PC-9 (cell line): ENCODE results near the gene PRR35. TPM values are rescaled to one million over a fixed set of nuclear protein-coding genes. Genes with fewer than 3 reads are reported as not detected.

Source experiments
- BruUV-seq: library from RNA; stranded (reverse); fragments of 400-500 nt; replicated peaks from 2 replicates; lab custom pipeline; 2021; lab: Mats Ljungman, UMichigan
- CTCF ChIA-PET: fragments of 300-600 bp; sonication (Branson Sonifier 250); formaldehyde crosslinking; loops from one replicate; lab custom pipeline; 2022; ENCODE audit warnings: antibody characterized with exemption; lab: Charles Lee
- POLR2A ChIA-PET: fragments of 300-600 bp; sonication (Branson Sonifier 250); formaldehyde crosslinking; loops from one replicate; lab custom pipeline; 2022; ENCODE audit warnings: antibody characterized with exemption; ENCODE audit not compliant: unreplicated experiment; lab: Charles Lee
- DNase-seq, 2 experiments: peaks; one replicate each; pipeline versions ENCODE4 v3.0.0 to v3.0.0-alpha.2; 2015 to 2022; ENCODE audit warnings: mixed read lengths in 1 of 2
- H2AFZ ChIP-seq: fragments of 200-600 bp; sonication (generic); 2 replicates; pipeline ENCODE4 v1.8.1; 2017; ENCODE audit warnings: antibody characterized with exemption
- H3F3A ChIP-seq: fragments of 200-600 bp; sonication (generic); 2 replicates; pipeline ENCODE4 v1.8.1; 2017; ENCODE audit warnings: antibody characterized with exemption, mild to moderate bottlenecking, low read depth; ENCODE audit not compliant: insufficient read depth
- H3K27ac ChIP-seq: fragments of 200-600 bp; sonication (generic); 2 replicates; pipeline ENCODE4 v1.6.1; 2016; ENCODE audit warnings: mixed run types
- H3K27me3 ChIP-seq: fragments of 200-600 bp; sonication (generic); 2 replicates; pipeline ENCODE4 v1.6.1; 2016; ENCODE audit warnings: low read depth, mixed run types; ENCODE audit not compliant: insufficient read depth
- H3K36me3 ChIP-seq: fragments of 200-600 bp; sonication (generic); 2 replicates; pipeline ENCODE4 v1.6.1; 2016; ENCODE audit warnings: low read depth, mixed run types
- H3K4me1 ChIP-seq: fragments of 200-600 bp; sonication (generic); replicated peaks from 2 replicates; pipeline ENCODE4 v1.6.1; 2016; ENCODE audit warnings: mixed run types; ENCODE audit not compliant: insufficient read depth
- H3K4me2 ChIP-seq: fragments of 200-600 bp; sonication (generic); 2 replicates; pipeline ENCODE4 v1.6.1; 2017; ENCODE audit warnings: mixed run types
- H3K4me3 ChIP-seq: fragments of 200-600 bp; sonication (generic); 2 replicates; pipeline ENCODE4 v1.6.1; 2016; ENCODE audit warnings: mixed run types
- H3K79me2 ChIP-seq: fragments of 200-600 bp; sonication (generic); 2 replicates; pipeline ENCODE4 v1.6.1; 2017; ENCODE audit warnings: low read depth, mixed run types
- H3K9me2 ChIP-seq: fragments of 200-600 bp; sonication (generic); 2 replicates; pipeline ENCODE4 v1.8.1; 2017; ENCODE audit warnings: mild to moderate bottlenecking; ENCODE audit not compliant: insufficient read depth
- H3K9me3 ChIP-seq: fragments of 200-600 bp; sonication (generic); 2 replicates; pipeline ENCODE4 v1.8.1; 2016; ENCODE audit warnings: low read depth; ENCODE audit not compliant: insufficient read depth
- H4K20me1 ChIP-seq: fragments of 200-600 bp; sonication (generic); 2 replicates; pipeline ENCODE4 v1.8.1; 2017; ENCODE audit not compliant: insufficient read depth
- CTCF ChIP-seq: fragments of 200-600 bp; sonication (generic); conservative IDR thresholded peaks from 2 replicates; pipeline ENCODE4 v1.6.1; 2017; ENCODE audit warnings: mixed run types, antibody characterized with exemption, mild to moderate bottlenecking, moderate library complexity
- EZH2 ChIP-seq: fragments of 200-600 bp; sonication (generic); IDR thresholded peaks from 2 replicates; pipeline ENCODE4 v1.8.0; 2017; ENCODE audit warnings: antibody characterized with exemption, low read depth
- intact Hi-C: fragments of 100-400 bp; cut with micrococcal nuclease; formaldehyde crosslinking; loops from one replicate; pipeline ENCODE4 v1.10.0; 2022; ENCODE audit not compliant: unreplicated experiment
- total RNA-seq: library from RNA; stranded (reverse); gene quantifications from 2 replicates; pipeline ENCODE4 v1.2.3, GENCODE V29; 2021

The PRR35 gene
- total RNA-seq, 1 experiment from 2014 or later, result not detected

DNA sequence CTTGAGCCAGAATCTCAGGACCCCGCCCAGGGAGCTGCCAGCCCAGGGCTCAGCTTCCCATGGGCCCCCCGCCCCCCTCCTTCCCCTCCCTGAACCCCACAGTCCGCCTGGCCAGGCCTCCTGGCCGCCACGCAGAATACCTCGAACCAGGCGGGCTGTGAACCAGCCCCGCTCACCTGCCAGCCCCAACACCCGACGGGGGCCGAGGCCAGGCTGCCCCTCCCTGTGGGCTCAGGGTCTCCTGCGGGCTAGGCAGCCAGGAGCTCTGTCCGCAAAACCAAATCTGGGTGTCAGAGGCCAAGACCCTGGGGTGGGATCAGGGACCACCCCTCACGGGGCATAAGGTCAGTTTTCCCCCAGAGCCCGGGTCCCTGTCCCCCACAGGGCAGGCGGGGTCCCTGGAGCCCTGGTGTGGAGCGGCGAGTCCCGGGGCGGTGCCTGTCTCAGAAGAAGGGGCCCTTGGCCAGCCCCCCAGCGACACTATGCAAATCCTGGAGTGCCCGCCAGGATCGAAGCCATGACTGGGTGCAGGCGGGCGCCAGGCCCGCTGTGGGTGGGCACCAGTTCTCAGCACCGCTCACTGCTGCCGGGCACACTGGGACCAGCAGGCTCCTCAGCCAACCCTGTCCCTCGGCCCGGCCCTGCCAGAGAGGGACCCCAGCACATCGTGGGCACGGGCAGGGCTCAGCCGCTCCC lies 6.4 kb upstream of the PRR35 start:
- H3K4me3 ChIP-seq, result no peak overlapping the region
- H3F3A ChIP-seq, result no peaks in the 10 kb centered on the region
- no peak for DNase-seq
- intact Hi-C loops, result no loop called here
- H2AFZ ChIP-seq, result no peak overlapping the region
- no peaks in the 10 kb centered on the region for H4K20me1 ChIP-seq
- no peaks in the 10 kb centered on the region for H3K4me1 ChIP-seq
- no peak overlapping the region for H3K4me2 ChIP-seq
- no peaks in the 10 kb centered on the region for H3K27me3 ChIP-seq
- CTCF ChIA-PET, result no interaction called here
- no peaks in the 10 kb centered on the region for H3K79me2 ChIP-seq
- BruUV-seq, result TSS peak; percentile 22
- H3K27ac ChIP-seq, result no peak overlapping the region
- H3K9me2 ChIP-seq, result no peaks in the 10 kb centered on the region
- H3K36me3 ChIP-seq, result no peaks in the 10 kb centered on the region
- POLR2A ChIA-PET, result no interaction called here
- H3K9me3 ChIP-seq, result no peaks in the 10 kb centered on the region
- TF ChIP-seq CTCF, result no peak

DNA sequence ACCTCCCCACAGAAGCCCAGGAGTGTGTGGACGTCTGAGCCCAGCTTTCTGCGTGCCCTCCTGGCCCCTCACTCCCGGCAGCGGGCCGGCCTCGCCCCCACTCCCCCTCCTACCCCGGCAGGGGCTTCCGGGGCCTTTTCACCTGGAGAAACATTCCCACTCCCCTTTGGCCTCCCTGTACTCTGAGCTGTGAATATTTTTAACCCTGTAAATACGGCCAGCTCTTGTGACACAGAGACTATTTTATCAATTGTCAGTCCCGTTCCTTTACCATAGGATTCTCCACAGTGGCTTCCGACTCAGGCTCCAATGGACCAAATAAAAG lies 5.9 kb upstream of the PRR35 start:
- no peaks in the 10 kb centered on the region for H3K9me2 ChIP-seq
- no peaks in the 10 kb centered on the region for H3K79me2 ChIP-seq
- H3K36me3 ChIP-seq, result no peaks in the 10 kb centered on the region
- H3K4me1 ChIP-seq, result no peaks in the 10 kb centered on the region
- no peaks in the 10 kb centered on the region for H3F3A ChIP-seq
- H3K4me2 ChIP-seq, result no peak overlapping the region
- no peak overlapping the region for H2AFZ ChIP-seq
- DNase-seq, result no peak
- ChIA-PET CTCF (no interaction called here), POLR2A (no interaction called here)
- no peaks in the 10 kb centered on the region for H3K9me3 ChIP-seq
- intact Hi-C loops, result no loop called here
- H4K20me1 ChIP-seq, result no peaks in the 10 kb centered on the region
- no peak for TF ChIP-seq CTCF
- no peak for TF ChIP-seq EZH2
- no TSS peak for BruUV-seq
- H3K27ac ChIP-seq, result no peak overlapping the region
- H3K27me3 ChIP-seq, result no peaks in the 10 kb centered on the region
- H3K4me3 ChIP-seq, result no peak overlapping the region

GRCh38 chr16:554640-555365 lies 5.4 kb upstream of the PRR35 start:
- Histone ChIP-seq H2AFZ (no peak overlapping the region), H3K4me1 (no peaks in the 10 kb centered on the region), H3F3A (no peaks in the 10 kb centered on the region), H3K27me3 (no peaks in the 10 kb centered on the region), H3K79me2 (no peaks in the 10 kb centered on the region), H3K4me2 (no peak overlapping the region), H3K36me3 (no peaks in the 10 kb centered on the region), H3K9me3 (no peaks in the 10 kb centered on the region), H4K20me1 (no peaks in the 10 kb centered on the region), H3K9me2 (no peaks in the 10 kb centered on the region), H3K27ac (no peak overlapping the region), H3K4me3 (no peak overlapping the region)
- DNase-seq, result peak in 1 of 2 experiments; percentile 36
- ChIA-PET POLR2A (no interaction called here), CTCF (no interaction called here)
- intact Hi-C loops, result no loop called here
- TF ChIP-seq EZH2 (no peak), CTCF (no peak)
- BruUV-seq, result no TSS peak
